HepG2 (cell line): ENCODE measurements around the gene DESI2. TPM values are rescaled to one million over a fixed set of nuclear protein-coding genes. Genes with fewer than 3 reads are reported as not detected.

Source experiments
- ATAC-seq: fragments of 200-7000 bp; cut with Tn5 transposase; 3 replicates; pipeline ENCODE4 v1.9.1; 2020; ENCODE audit warnings: mild to moderate bottlenecking, moderate library complexity
- BruUV-seq: library from RNA; stranded (reverse); fragments of 400-500 nt; replicated peaks from 2 replicates; lab custom pipeline; 2021; lab: Mats Ljungman, UMichigan
- CTCF ChIA-PET: fragments of 300-600 bp; formaldehyde crosslinking; extraction: SDS; loops from one replicate; lab custom pipeline; 2021; ENCODE audit warnings: low total read pairs, inconsistent platforms, low intra/inter-chr PET ratio; lab: Yijun Ruan, JAX
- POLR2A ChIA-PET: fragments of 350-600 bp; sonication (Branson Sonifier 250); formaldehyde crosslinking; loops from one replicate; lab custom pipeline; 2020; ENCODE audit warnings: antibody characterized with exemption, inconsistent platforms; lab: Yijun Ruan, JAX
- DNase-seq: peaks from one replicate; pipeline ENCODE4 v3.0.0-alpha.2; 2015; ENCODE audit warnings: low spot score
- FAIRE-seq: peaks from 3 replicates; lab custom pipeline; 2011; peaks lifted over from hg19 to GRCh38; lab: Jason Lieb, UNC
- H2AFZ ChIP-seq: one replicate; pipeline ENCODE4 v1.6.1; 2011; ENCODE audit warnings: low read length, inconsistent platforms
- H3K27ac ChIP-seq: fragments of 300-600 bp; 3 replicates; pipeline ENCODE4 v1.8.0; 2011; ENCODE audit warnings: mixed run types, mild to moderate bottlenecking, mixed read lengths, low read length, inconsistent platforms; ENCODE audit not compliant: insufficient read depth; ENCODE audit errors: extremely low read length
- H3K27me3 ChIP-seq, 2 experiments: fragments of 200-600 bp in 1 of 2; 2 replicates in 1 of 2; 3 replicates in 1 of 2; pipeline versions ENCODE4 v1.6.0 to v1.8.0; 2011; ENCODE audit warnings: low read length in 2 of 2, mild to moderate bottlenecking in 2 of 2, moderate library complexity in 2 of 2, inconsistent platforms in 1 of 2; ENCODE audit not compliant: insufficient read depth in 2 of 2, control insufficient read depth in 1 of 2
- H3K36me3 ChIP-seq, 2 experiments: fragments of 200-600 bp in 1 of 2; replicated peaks in 1 of 2; 2 replicates in 1 of 2; 3 replicates in 1 of 2; pipeline versions ENCODE4 v1.5.1 to v1.8.0; 2011; ENCODE audit warnings: low read length in 2 of 2, inconsistent platforms in 1 of 2; ENCODE audit not compliant: insufficient read depth in 2 of 2, control insufficient read depth in 1 of 2
- H3K4me1 ChIP-seq: 2 replicates; pipeline ENCODE4 v1.5.1; 2012; ENCODE audit warnings: low read length, inconsistent platforms; ENCODE audit not compliant: insufficient read depth
- H3K4me2 ChIP-seq: 2 replicates; pipeline ENCODE4 v1.6.0; 2011; ENCODE audit warnings: low read depth, low read length, inconsistent platforms
- H3K4me3 ChIP-seq, 3 experiments: fragments of 200-600 bp in 1 of 3; sonication (generic), shearing (Covaris generic) in 1 of 3; replicated peaks in 1 of 3; 2 replicates each; pipeline ENCODE4 v1.5.1; 2011 to 2016; ENCODE audit warnings: low read length in 3 of 3, inconsistent platforms in 2 of 3, low read depth in 2 of 3, mild to moderate bottlenecking in 2 of 3, control low read depth in 1 of 3, mixed read lengths in 1 of 3; ENCODE audit not compliant: insufficient read depth in 1 of 3
- H3K79me2 ChIP-seq: one replicate; pipeline ENCODE4 v1.6.1; 2011; ENCODE audit warnings: low read length, inconsistent platforms; ENCODE audit not compliant: insufficient read depth
- H3K9ac ChIP-seq: 2 replicates; pipeline ENCODE4 v1.6.0; 2011; ENCODE audit warnings: mild to moderate bottlenecking, low read depth, low read length, inconsistent platforms; ENCODE audit not compliant: insufficient read depth
- H3K9me3 ChIP-seq: 2 replicates; pipeline ENCODE4 v1.5.1; 2012; ENCODE audit warnings: mild to moderate bottlenecking, low read length
- H4K20me1 ChIP-seq: 2 replicates; pipeline ENCODE4 v1.6.0; 2011; ENCODE audit warnings: inconsistent platforms, mild to moderate bottlenecking, low read length, moderate library complexity; ENCODE audit not compliant: insufficient read depth
- ELK4 ChIP-seq: sonication (generic); formaldehyde crosslinking; IDR thresholded peaks from 2 replicates; pipeline ENCODE4 v1.9.0; 2021; ENCODE audit warnings: missing genetic modification reagents, borderline replicate concordance
- MAFF ChIP-seq: IDR thresholded peaks from 2 replicates; pipeline ENCODE4 v1.6.1; 2011; ENCODE audit warnings: low read depth, low read length, improper control_type of control experiment
- SMARCC2 ChIP-seq: fragments of 450-650 bp; IDR thresholded peaks from 2 replicates; pipeline ENCODE4 v1.6.1; 2017; ENCODE audit warnings: antibody characterized with exemption, mild to moderate bottlenecking
- TMF1 ChIP-seq: sonication (generic); formaldehyde crosslinking; IDR thresholded peaks from 2 replicates; pipeline ENCODE4 v1.8.1; 2022; ENCODE audit warnings: low read depth, missing genetic modification reagents
- U2AF2 ChIP-seq: fragments of 200-400 bp; formaldehyde crosslinking; IDR thresholded peaks from 2 replicates; pipeline ENCODE4 v1.6.1; 2017; ENCODE audit warnings: low read depth, mild to moderate bottlenecking, low read length
- ZNF549 ChIP-seq: sonication (generic); formaldehyde crosslinking; IDR thresholded peaks from 2 replicates; pipeline ENCODE4 v1.5.0; 2020; ENCODE audit warnings: missing genetic modification reagents
- ZNF770 ChIP-seq: sonication (generic); formaldehyde crosslinking; IDR thresholded peaks from 2 replicates; pipeline ENCODE4 v1.5.0; 2020; ENCODE audit warnings: mild to moderate bottlenecking, missing genetic modification reagents
- WGBS: methylation state at CpG from one replicate; pipeline ENCODE4 v1.1.6; 2017; ENCODE audit warnings: low lambda C conversion rate; 5-methylcytosine and 5-hydroxymethylcytosine counted together
- in situ Hi-C: cut with HindIII; loops from 2 replicates; pipeline ENCODE4 v1.10.0; 2017; ENCODE audit warnings: low pct_unique_long_range_greater_than_20kb; ENCODE audit not compliant: extremely low pct_ligation_motif_present
- intact Hi-C: fragments of 100-400 bp; cut with micrococcal nuclease; formaldehyde crosslinking; loops from one replicate; pipeline ENCODE4 v1.10.0; 2022; ENCODE audit not compliant: unreplicated experiment
- polyA plus RNA-seq, 8 experiments: library from polyadenylated mRNA; depleted of rRNA in 3 of 8; stranded (reverse) in 7 of 8; unstranded in 1 of 8; fragments of >200 nt; fragmentation: Illumina TruSeq in 4 of 8; extraction: Trizol in 4 of 8; gene quantifications; 2 replicates each; pipeline versions ENCODE4 v1.2.1 to v1.2.3, GENCODE V29; 2011 to 2016; ENCODE audit warnings: low read depth in 4 of 8, missing spikeins in 1 of 8, mixed read lengths in 1 of 8; ENCODE audit not compliant: insufficient read depth in 1 of 8
- total RNA-seq, 5 experiments: library from RNA; depleted of rRNA; stranded (reverse); fragments of >200 nt; fragmentation: Illumina TruSeq; extraction: Trizol; gene quantifications; 2 replicates each; pipeline ENCODE4 v1.2.3, GENCODE V29; 2016; ENCODE audit warnings: low read depth in 1 of 5
- TF ChIP-seq, protein P1 (sequence below): sonication (generic); formaldehyde crosslinking; IDR thresholded peaks from 2 replicates; pipeline ENCODE4 v1.5.1; 2020; ENCODE audit warnings: mild to moderate bottlenecking, missing genetic modification reagents, borderline replicate concordance
- TF ChIP-seq, protein P2 (sequence below): sonication (generic); formaldehyde crosslinking; IDR thresholded peaks from 2 replicates; pipeline ENCODE4 v1.5.1; 2020; ENCODE audit warnings: missing genetic modification reagents, mild to moderate bottlenecking, borderline replicate concordance

DESI2 gene
- total and polyA plus RNA-seq, 2 of the 13 experiments (the other 11 are each of a cell fraction or from before 2014, with no cell fraction given): 23.1 to 42.2 TPM

DNA sequence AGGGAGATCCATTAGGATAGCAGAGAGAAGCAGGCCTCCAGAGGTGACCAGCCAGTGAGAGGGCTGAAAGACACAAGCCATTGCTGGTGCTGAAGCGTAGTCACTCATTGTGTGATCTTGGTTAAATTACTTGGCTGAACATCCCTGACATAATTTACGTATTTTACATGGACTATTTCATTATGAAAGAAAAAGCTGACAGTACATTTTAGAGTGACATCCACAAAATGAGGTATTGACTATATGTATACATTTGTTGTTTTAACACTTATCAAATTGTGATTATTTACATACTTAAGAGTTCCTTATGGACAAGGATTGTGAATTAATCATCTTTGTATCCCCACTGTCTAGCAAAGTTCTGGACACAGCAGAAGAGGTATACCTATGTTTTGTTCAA is 14.9 kb downstream of the DESI2 start (continued):
- TF ChIP-seq ELK4 (CRISPR knock-in tag): no peak
- peak; percentile 51; the same call in 1 of the 2 replicates for TF ChIP-seq MAFF
- TF ChIP-seq ZNF549: no peak
- no peak for TF ChIP-seq U2AF2

DNA sequence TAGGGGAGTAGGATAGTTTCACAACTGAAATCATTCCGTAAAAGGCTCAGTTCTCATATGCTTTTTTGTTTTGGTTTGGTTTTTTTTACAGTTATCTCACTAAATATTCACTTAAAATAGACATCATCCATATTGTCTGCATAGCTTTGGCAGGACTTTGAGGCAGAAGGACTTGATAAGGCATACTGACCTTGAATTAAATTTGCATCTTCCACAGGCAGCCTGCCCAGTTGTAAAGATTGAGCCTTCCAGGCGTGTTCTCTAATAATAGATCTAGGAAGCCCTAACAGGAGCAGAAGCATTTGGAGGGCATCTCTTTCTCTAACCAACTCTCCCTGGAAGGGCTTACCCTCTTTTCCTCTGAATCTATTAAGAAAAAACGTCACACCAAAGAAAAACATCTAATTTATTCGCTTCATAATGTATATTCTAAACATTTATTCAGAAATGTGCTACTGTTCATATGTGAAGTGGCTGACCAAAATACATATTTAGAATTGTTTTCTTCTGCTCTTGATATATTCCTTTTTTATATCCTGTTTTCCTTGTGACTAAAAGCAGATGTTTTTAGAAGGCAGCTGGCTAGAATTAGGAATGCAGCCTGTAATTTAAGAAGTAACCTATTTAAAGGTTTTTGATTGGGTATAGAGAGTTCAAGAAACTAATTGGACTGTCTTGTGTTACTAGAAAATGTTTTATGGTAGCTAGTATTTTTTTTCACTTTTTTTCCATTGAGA is 20.2 kb downstream of the DESI2 start:
- no peaks in the 10 kb centered on the region for H3K9me3 ChIP-seq
- TF ChIP-seq, protein P1, sequence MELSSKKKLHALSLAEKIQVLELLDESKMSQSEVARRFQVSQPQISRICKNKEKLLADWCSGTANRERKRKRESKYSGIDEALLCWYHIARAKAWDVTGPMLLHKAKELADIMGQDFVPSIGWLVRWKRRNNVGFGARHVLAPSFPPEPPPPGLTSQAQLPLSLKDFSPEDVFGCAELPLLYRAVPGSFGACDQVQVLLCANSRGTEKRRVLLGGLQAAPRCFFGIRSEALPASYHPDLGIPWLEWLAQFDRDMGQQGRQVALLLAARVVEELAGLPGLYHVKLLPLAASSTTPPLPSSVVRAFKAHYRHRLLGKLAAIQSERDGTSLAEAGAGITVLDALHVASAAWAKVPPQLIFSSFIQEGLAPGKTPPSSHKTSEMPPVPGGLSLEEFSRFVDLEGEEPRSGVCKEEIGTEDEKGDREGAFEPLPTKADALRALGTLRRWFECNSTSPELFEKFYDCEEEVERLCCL: no peak
- TF ChIP-seq ZNF770 (CRISPR knock-in tag): no peak
- TF ChIP-seq, protein P2, sequence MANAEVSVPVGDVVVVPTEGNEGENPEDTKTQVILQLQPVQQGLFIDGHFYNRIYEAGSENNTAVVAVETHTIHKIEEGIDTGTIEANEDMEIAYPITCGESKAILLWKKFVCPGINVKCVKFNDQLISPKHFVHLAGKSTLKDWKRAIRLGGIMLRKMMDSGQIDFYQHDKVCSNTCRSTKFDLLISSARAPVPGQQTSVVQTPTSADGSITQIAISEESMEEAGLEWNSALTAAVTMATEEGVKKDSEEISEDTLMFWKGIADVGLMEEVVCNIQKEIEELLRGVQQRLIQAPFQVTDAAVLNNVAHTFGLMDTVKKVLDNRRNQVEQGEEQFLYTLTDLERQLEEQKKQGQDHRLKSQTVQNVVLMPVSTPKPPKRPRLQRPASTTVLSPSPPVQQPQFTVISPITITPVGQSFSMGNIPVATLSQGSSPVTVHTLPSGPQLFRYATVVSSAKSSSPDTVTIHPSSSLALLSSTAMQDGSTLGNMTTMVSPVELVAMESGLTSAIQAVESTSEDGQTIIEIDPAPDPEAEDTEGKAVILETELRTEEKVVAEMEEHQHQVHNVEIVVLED (CRISPR knock-in tag): no peak
- no peak for TF ChIP-seq TMF1
- TF ChIP-seq SMARCC2: no peak
- TF ChIP-seq, all 625 proteins: peak for 0
- BruUV-seq: no TSS peak
- no peaks in the 10 kb centered on the region for H4K20me1 ChIP-seq
- DNase-seq: no peak
- no peak overlapping the region for H3K4me3 ChIP-seq
- H3K36me3 ChIP-seq: peaks cover 4 to 5% of the 10 kb centered on the region in 2 experiments; a peak in 1 of 5 replicates
- no peak overlapping the region for H2AFZ ChIP-seq
- peaks cover 33% of the 10 kb centered on the region for H3K79me2 ChIP-seq
- ATAC-seq: no peak
- no peak overlapping the region for H3K9ac ChIP-seq
- intact Hi-C loops: no loop called here
- H3K27ac ChIP-seq: no peak overlapping the region
- FAIRE-seq: no peak
- POLR2A ChIA-PET: no interaction called here
- H3K4me1 ChIP-seq: no peaks in the 10 kb centered on the region
- no peaks in the 10 kb centered on the region for H3K27me3 ChIP-seq
- CTCF ChIA-PET: no interaction called here
- 71% methylated on average over 4 of the region's 4 CpGs for WGBS
- no peak overlapping the region for H3K4me2 ChIP-seq
- in situ Hi-C loops: no loop called here
